HUDEP-2 (cell line): ENCODE measurements around the gene ELN.

ENCODE experiments used
- DNase-seq, 76 experiments: peaks; one replicate each; lab custom pipeline; 2025; ENCODE audit not compliant: unreplicated experiment in 76 of 76; lab: John Stamatoyannopoulos, UW

Gene ELN

DNA sequence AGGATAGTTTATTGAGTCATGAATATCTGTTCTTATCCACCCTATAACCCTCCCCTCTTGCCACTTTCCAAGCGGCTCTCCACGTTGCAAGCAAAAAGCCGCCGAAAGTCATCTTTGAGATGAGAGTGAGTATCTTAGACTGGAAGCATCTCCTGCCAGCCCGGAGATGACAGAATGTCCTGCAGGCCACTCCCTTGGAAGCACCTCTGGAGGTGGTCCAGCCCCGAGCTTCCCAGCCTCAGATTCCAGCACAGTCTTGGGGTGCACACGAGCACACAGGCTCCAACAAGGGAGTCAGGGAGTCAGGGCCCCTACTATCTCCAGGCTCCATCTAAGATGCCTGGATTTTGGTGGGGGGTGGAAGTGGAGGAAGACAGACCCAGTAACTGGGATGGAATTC lies 5.5 kb upstream of the ELN start:
- DNase-seq = no peak

DNA sequence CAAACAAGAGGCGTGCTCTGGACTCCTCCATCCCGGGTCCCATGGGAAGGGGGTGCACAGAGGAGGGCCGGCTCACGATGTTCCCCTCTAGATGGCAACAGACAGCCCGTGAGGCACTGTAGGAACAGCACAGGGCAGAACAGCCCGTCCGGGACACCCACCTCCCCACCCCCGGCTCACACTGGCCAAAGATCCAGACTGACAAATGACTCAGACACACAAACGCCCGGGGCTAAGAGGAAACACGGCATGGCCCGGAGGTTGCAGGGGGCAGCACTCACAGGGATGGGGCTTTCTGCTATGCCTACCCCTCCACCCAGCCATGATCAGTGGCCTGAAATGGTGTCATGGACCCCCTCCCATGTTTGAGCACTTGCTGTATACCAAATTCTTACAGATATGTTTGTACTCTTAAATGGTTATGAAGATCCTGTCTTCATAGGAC lies 4.9 kb upstream of the ELN start:
- DNase-seq = peak in 5 of 76 experiments; percentile 1 to 33 (median 22)

DNA sequence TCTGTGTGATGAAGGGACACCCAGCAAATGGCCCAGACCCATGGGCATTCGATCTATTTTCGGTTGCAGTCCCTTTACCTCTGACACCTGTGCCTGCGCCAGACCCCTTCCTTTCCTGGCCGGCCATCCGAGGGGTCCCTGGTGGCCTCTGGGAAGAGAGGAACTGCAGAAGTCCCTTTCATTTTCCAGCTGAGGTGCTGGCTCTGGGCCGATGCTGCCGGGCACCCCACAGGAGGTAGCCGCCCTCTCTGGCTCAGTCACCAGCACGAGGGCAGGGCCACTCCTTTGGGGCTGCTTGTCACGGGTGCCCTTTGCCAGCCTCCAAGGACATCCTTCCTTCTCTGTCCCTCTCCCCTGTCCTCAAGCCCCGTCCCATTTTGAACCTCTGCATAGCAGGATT lies 4.2 kb upstream of the ELN start:
- peak in 2 of 76 experiments; percentile 4 to 10 for DNase-seq

DNA sequence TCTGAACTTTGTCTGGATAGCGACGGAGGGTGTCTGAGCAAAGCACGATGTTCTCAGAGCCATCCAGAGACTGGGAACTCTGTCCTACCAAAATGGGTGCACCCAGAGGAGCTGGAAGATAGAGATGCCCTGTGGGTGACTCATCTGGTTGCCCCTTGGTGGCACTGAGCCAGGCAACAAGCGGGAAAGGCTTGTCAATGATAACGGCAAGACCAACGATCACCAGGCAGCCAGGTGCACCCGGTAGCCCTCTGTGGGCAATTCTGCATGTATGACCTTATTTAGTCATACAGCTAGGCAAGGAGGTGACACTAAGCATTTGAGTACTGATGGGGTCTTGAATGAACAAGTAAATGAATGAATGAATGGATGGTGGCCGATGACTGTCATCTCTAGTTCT lies 2.8 kb upstream of the ELN start:
- peak in 2 of 76 experiments; percentile 2 to 3 for DNase-seq

DNA sequence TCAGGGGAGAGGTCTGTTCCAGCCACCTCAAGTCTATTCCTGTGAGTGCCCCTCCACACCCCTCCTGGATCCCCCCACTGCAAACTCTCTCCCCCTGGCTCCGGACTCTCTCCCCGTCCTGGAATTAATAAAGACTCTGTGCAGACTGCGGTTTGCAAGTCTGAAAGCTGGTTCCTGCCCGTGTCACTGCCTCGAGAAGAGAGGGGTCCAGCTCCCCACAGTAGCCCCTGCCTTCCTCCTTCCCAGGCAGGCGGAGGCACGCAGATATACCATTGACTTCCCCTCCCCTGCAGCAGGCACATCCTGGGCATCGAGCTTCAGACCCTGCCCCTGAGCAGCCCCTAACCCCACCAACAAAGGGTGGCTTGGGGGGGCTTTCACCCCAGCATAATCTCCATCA lies 2.2 kb upstream of the ELN start:
- no peak for DNase-seq

DNA sequence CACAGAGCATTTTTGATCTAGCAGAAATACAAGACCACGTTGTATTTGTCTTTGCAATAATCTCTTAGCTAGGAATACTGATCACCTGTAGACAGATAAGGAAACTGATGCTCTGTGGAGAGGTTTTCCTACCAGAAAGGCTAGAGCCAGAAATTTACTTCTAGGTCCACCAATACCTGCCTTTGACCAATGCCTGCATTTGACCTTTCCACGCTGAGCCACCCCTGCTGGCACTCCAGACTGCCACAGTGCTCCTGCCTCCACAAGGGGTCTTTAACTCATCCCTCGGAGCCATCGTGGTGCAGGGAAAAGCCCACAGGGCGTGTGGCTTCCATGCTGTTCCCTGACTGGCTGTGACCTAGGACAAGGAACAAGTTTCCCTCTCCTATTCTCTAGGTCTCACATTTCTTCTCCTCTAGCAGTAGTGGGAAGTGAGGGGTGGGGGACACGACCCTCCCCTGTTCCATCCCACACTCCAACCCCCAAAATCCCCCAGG lies 1.5 kb upstream of the ELN start:
- no peak for DNase-seq

DNA sequence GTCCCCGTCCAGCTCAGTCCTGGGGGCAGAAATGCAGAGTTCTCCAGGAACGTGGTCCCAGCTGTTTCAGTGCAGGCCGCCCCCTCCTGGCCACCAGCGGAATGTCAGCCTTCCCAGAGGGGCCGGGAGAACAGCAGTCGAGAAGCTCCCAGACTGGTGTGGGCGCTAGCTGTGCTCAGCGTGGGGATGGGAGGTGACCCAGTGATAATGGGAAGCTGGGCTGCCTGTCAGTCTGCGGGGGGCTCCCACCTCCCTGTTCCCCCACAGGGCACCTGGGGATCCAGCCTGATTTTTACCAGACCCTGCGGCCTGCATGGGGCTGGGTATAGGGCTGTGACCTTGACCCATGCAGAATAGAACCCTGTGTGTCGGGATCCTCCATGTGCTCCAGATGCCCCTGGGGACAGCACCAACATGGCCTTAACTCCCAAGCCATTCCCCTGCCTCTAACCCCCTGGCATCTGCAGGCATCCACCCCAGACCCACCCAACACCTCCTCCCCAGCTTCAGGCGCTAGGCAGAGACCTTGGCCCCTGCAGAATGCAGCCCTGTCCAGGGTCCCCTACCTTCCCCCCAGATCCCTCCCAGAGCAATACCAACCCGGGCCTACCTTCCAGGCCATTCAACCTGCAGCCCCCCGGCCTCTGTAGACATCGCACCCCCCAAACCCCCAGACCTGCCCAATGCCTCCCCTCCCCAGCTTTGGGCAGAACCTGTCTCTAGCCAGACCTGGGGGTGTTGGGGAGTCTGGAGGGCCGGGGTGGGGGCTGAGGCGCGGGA lies 880 bp upstream of the ELN start:
- peak in 52 of 76 experiments; percentile 4 to 68 (median 35) for DNase-seq

DNA sequence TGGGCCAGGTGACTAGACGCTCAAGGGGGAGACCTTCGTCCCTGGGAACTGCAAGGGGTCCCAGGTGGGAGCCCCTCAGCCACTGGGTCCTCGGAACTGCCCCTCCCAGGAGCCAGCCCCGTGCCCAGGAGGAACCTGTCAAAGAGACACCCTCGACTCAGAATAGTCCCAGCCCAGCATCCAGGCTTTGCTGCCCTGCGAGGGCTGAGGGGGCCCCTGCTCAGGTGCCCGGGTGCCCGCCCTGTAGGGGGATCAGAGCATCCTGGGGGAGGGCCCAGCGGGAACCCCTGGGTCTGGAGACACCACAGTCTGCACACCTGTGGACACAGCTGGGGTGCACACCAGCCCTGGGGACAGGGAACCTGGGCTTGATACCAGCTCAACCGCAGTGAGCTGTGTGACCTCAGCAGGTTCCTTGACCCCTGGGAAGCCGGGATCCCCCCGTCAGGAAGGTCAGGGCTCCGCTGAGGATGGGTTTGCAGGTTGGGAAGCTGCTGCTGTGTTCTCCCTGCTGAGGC lies 407 bp downstream of the ELN start:
- DNase-seq = no peak

DNA sequence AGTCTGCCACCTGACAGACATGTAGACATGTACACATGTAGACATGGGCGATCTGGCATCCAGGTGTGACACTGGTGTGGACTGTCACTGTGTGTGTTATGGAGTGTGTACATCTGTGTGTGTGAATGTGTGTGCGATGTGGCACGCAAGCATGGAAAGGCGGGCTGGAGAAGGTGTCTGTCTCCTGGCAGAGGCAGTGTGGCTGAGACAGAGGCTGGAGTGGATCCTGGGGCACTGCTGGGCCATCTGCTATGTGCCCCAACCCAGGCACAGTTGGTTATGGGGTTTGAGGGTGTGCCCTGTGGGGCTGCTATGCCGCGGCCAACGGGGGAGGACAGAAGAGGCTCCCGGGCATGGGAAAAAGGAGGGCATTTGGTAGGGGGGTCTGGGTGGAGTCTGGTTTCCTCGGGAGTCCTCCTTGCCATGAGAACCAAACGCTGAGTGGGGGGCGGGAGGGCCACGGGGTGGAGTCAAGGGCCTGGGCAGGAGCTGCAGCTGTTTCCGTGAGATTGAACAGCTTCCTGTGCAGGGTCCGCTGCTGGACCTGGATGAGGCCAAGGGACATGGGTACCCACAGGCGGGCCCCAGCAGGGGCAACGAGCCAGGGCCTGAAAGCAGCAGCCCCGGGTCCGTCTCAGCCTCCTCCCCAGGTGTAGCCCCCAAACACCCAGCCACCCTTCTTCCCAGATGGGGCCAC lies 1.3 kb downstream of the ELN start:
- DNase-seq = no peak

DNA sequence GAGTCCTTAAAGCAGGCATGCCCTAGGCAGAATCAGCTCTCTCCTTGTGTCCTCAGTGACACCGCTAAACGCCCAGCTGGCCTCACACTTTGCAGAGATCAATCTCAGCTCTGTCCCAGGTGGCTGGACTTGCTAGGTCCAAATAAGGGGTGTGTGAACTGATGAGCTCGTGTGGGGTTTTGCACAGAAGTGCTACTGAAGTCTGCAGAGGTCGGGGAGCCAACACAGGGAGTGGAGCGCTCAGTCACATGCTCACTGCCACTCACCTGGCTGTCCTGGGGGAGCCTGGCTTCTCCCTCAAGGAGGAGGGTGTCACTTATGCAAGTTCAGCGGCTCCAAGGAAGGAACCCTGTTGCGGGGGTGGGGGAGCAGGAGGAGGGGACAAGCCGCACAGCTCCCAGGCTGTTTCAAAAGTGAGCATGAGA lies 2.0 kb downstream of the ELN start:
- no peak for DNase-seq

DNA sequence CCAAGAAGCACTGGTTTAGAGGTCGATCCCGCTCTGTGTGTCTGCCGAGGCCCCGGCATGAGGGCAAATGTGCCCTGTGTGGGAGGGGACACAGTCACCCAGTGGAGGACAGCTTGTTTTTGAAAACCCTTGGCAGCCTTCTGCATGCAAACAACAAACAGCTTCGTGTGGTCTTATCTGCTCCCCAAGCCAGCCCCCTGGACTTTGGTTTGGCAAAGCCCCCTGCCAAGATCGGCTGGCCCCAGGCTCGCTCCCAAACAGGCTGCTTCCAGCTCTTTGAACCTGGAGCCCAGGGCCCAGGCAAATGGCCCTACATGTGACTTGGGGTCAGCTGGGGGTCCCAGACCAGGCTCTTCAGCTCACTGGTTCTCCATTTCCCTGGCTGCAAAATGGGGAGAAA lies 2.9 kb downstream of the ELN start:
- DNase-seq = no peak

DNA sequence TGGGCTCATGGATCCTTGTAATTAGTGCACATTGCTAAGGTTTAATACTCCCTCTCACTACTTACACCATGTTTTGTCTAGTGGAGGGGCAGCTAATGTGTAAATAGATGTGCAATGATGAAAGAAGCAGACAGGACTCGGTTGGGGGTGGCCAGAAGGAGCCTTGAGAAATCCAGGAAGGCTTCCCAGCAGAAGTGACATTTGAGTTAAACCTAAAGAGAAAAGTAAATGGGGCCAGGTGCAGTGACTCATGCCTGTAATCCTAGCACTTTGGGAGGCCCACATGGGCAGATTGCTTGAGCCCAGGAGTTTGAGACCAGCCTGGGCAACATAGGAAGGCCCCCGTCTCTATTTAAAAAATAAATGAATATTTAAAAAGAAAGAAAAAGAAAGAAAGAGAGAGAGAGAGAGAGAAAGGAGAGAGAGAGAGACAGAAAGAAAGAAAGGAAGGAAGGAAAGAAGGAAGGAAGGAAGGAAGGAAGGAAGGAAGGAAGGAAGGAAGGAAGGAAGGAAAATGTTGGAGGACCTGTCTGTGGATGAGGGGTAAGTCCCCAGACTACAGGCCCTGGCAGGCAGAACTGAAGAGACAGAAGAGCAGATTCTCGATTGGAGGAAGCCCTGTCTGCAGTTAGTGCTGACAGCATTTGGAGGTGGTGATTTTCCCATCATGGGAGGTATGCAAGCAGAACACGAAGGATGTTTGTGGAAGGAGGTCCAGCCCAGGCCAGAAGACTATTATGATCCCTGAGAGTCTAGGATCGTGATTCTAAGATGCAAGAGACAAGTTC lies 3.6 kb downstream of the ELN start:
- DNase-seq = no peak

DNA sequence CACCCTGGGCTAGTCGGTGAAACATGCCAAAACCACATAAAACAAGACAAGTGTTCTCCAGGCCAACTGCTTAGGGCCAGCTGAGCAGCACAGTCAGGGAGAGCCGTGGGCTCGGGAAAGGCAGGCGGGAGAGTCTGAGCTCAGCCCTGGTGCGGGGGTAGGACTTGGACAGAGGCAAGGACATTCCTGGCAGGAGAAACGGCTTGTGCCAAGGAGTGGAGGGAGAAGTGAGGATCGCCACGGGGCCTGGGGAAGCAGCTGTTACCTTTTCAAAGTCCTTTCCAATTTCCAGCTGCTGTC lies 4.2 kb downstream of the ELN start:
- DNase-seq = no peak

DNA sequence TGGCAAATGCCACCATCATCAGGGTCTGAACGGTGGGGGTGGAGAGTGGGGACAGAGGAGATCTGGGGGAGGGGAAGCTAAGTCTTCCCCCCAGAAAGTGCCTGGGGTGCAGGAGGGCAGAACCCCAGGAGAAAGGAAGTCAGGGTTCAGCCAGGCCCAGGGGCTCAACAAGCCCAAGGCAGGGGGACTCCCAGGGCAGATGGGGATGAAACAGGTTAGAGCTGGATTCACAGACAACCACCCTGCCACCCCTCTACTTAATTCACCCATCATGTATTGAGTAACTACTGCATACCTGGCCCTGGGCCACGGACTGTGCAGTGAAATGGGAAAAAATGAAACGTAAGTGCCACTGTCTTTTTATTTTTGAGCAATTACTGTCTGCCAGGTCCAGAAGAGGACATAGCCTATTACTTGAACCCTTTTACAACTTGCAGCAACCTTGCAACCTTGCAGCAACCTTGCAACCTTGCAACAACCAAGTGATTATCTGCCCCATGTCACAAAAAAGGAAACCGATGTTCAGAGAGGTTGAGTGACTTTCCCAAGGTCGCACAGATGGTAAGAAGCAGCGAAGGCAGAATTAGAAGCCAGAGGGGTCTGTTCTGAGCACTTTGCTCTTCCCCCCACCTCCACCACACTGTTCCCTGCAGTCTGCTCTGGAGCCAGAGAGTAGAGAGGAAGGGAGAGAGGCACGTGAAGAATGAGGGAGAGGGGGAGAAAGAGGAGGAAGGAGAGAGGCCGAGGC lies 4.8 kb downstream of the ELN start:
- no peak for DNase-seq

DNA sequence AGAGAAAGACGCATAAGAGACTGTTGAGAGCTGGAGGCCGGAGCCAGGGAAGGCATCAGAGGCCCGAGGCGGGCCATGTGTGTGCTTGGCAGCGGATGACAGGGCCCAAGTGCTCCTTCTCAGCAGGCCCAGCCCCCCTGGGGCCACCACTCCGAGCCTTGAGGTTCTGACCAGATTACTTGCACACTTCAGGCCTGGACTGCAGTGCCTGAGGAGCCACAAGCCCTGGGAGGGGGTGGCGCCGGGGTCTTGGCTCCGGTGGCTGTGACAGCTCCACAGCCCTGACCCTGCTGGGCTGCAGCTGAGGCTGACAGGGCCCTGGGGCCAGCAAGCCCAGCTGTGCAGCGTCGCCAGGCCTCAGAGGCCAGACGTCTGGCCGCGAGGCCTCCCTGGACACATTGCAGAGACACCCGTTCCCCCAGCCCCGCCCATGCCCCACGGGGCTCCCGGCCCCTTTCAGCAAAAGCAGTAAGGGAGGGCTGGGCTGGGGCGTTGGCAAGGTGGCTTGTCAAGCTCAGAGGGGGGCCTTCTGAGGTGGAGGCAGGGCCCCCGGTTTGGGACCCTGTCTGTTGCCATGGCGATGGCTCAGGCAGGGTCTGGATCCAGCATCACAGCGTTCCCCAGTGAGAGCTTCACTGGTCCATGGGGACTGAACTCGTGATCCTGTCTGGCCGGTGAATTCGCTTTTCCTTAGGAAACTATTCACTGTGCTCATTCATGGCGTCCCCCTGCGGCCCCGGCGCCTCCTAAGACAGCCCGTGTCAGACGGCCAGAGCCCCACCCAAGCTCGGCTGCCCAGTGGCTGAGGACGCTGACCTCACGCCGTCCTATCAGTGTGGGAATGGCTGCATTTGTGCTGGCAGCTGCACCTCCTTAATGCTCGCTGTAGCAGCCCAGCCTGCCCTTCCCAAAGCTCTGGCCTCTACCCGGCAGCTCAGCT lies 5.7 kb downstream of the ELN start:
- no peak for DNase-seq

DNA sequence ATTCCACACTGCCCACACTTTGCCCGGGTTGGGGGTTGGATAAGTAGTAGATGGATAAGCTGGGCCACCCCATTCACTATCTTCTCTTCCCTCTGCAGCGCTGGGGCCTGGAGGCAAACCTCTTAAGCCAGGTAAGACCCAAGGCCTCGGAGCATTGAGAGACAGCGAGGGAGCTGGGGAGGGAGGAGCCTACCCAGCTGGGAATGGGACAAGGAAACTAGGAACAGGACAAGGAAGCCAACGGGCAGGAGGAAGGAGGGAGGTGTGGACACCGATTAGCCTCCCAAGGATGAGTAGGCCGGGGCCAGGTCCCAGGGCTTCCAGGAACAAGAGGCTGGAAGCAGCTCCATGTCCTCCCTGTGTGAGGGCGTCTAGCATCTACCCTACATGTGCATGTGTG lies 9.6 kb downstream of the ELN start:
- DNase-seq = no peak

DNA sequence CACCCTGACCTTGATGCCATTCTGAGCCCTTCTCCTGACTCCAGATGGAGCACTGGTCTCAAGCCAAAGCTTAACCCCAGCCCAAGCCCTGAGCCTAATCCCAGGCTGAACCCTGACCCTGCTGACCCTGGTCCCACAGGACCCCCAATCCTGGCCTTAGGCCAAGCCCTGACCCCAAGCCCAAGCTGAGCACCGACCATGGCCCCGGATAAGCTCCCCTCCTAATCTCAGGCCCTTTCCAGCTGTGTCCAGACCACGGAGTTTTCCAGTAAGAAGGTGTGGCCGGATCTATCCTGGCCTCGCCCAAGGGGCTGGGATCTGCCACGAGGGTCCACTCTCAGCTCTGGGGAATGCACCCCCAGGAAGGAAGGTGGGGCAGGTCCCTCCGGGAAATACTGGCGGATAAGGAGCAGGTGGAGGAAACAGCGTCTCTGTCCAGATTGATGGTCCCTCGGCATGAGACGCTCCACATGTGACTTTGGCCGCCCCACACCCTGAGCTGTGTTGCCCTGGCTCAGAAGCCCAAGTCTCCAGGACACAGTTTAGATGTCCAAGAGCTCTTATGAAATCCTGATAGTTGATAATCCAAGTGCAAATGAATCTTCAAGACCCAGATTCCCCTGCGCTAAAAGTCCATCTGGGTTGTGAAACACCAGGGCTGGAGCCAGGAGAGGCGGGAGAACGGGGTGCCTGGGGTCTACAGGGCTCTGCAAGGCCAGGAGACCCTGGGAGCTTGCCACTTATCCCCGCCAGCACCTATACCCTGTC lies 10.4 kb downstream of the ELN start:
- no peak for DNase-seq

DNA sequence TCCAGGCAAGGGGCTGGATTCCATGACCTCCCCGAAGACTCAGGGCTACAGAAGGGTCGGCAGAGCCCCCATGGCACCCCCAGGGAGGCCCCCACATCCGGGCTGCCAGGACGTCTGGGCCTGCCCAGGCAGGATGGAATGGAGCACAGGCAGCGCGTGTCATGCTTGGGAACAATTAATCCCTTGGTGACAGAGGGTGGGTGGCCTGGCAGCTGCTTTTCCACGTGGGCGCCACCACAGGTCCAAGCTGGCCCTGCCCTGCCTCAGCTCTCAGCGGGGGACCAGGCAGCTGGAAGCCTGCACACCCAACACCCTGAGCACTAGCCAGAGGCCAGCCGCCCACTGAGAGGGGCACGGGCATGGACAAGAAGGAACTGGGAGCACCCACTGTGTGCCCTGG lies 11.4 kb downstream of the ELN start:
- no peak for DNase-seq
